OCI-LY7 (cell line): ENCODE data around the gene GSE1. TPM values are rescaled to one million over a fixed set of nuclear protein-coding genes. Genes with fewer than 3 reads are reported as not detected.

ENCODE experiments used
- BruUV-seq: library from RNA; stranded (reverse); fragments of 400-500 nt; replicated peaks from 2 replicates; lab custom pipeline; 2021; lab: Mats Ljungman, UMichigan
- CTCF ChIA-PET: fragments of 300-600 bp; sonication (Branson Sonifier 250); formaldehyde crosslinking; loops from one replicate; lab custom pipeline; 2022; ENCODE audit warnings: antibody characterized with exemption; ENCODE audit not compliant: unreplicated experiment; lab: Charles Lee
- POLR2A ChIA-PET: fragments of 300-600 bp; sonication (Branson Sonifier 250); formaldehyde crosslinking; loops from one replicate; lab custom pipeline; 2022; ENCODE audit warnings: antibody characterized with exemption; lab: Charles Lee
- DNase-seq: peaks from one replicate; pipeline ENCODE4 v3.0.0-alpha.2; 2015; ENCODE audit warnings: low spot score
- H2AFZ ChIP-seq: fragments of 200-600 bp; sonication (generic), shearing (Covaris generic); 2 replicates; pipeline ENCODE4 v1.6.1; 2014; ENCODE audit warnings: mild to moderate bottlenecking, antibody characterized with exemption, low read length, moderate library complexity
- H3K27ac ChIP-seq: fragments of 200-600 bp; sonication (generic); 2 replicates; pipeline ENCODE4 v1.5.1; 2014; ENCODE audit warnings: mixed run types, low read depth, mild to moderate bottlenecking, moderate library complexity, low read length, inconsistent platforms; ENCODE audit not compliant: poor library complexity, severe bottlenecking
- H3K36me3 ChIP-seq: fragments of 200-600 bp; sonication (generic); 2 replicates; pipeline ENCODE4 v1.6.1; 2014; ENCODE audit warnings: mild to moderate bottlenecking, antibody characterized with exemption, low read length, moderate library complexity, mixed read lengths; ENCODE audit not compliant: insufficient read depth
- H3K4me1 ChIP-seq: fragments of 200-600 bp; sonication (generic); 2 replicates; pipeline ENCODE4 v1.5.1; 2014; ENCODE audit warnings: mild to moderate bottlenecking, low read length; ENCODE audit not compliant: insufficient read depth, poor library complexity, severe bottlenecking
- H3K4me2 ChIP-seq: fragments of 200-600 bp; sonication (generic); 2 replicates; pipeline ENCODE4 v1.6.1; 2014; ENCODE audit warnings: mild to moderate bottlenecking, low read length
- H3K4me3 ChIP-seq: fragments of 200-600 bp; sonication (generic); 2 replicates; pipeline ENCODE4 v1.5.1; 2014; ENCODE audit warnings: mild to moderate bottlenecking, low read depth, low read length; ENCODE audit not compliant: poor library complexity, severe bottlenecking
- H3K79me2 ChIP-seq: fragments of 200-600 bp; sonication (generic); 2 replicates; pipeline ENCODE4 v1.6.1; 2016; ENCODE audit warnings: low read depth, mild to moderate bottlenecking, low read length, moderate library complexity, mixed read lengths; ENCODE audit not compliant: insufficient read depth
- H3K9me2 ChIP-seq: fragments of 200-600 bp; sonication (generic); 2 replicates; pipeline ENCODE4 v1.6.1; 2016; ENCODE audit warnings: mild to moderate bottlenecking, low read length, mixed read lengths; ENCODE audit not compliant: insufficient read depth
- H3K9me3 ChIP-seq: fragments of 200-600 bp; sonication (generic); 2 replicates; pipeline ENCODE4 v1.6.1; 2014; ENCODE audit warnings: mild to moderate bottlenecking, mixed run types, low read length, mixed read lengths
- H4K20me1 ChIP-seq: fragments of 200-600 bp; sonication (generic); 2 replicates; pipeline ENCODE4 v1.6.1; 2014; ENCODE audit warnings: mild to moderate bottlenecking, antibody characterized with exemption, low read length, moderate library complexity, mixed read lengths; ENCODE audit not compliant: insufficient read depth
- CTCF ChIP-seq: fragments of 200-600 bp; sonication (generic); conservative IDR thresholded peaks from 2 replicates; pipeline ENCODE4 v1.5.1; 2014; ENCODE audit warnings: mild to moderate bottlenecking, antibody characterized with exemption, low read length, moderate library complexity, mixed read lengths
- EZH2phosphoT487 ChIP-seq: fragments of 200-600 bp; sonication (generic); IDR thresholded peaks from 2 replicates; pipeline ENCODE4 v1.6.1; 2018; ENCODE audit warnings: low read depth, borderline replicate concordance, mild to moderate bottlenecking, mixed run types, antibody characterized with exemption, low read length, moderate library complexity, mixed read lengths
- intact Hi-C: fragments of 100-400 bp; cut with micrococcal nuclease; formaldehyde crosslinking; loops from one replicate; pipeline ENCODE4 v1.10.0; 2022; ENCODE audit not compliant: unreplicated experiment
- total RNA-seq, 2 experiments: library from RNA; depleted of rRNA in 1 of 2; stranded (reverse); fragments of >200 nt in 1 of 2; shearing (Covaris generic) in 1 of 2; gene quantifications; 2 replicates each; pipeline ENCODE4 v1.2.3, GENCODE V29; 2014 to 2022

The GSE1 gene
- total RNA-seq, 2 experiments from 2014 or later, result 30.9 to 66.6 TPM

GRCh38 chr16:85676466-85676865 is 63.3 kb downstream of the GSE1 start:
- POLR2A ChIA-PET, result interaction anchor here (2.3 kb wide), 1 partner anchor 9 kb away, joined by 9 read pairs; no protein-coding TSS in a partner anchor
- no peaks in the 10 kb centered on the region for H3K9me2 ChIP-seq
- no TSS peak for BruUV-seq
- intact Hi-C loops, result loop anchor here (5.0 kb wide), 1 partner anchor 41 kb away; no protein-coding TSS in a partner anchor
- no peaks in the 10 kb centered on the region for H3K4me1 ChIP-seq
- 0 out of 2 replicates have a peak, but pooled peaks cover 9% of the 10 kb centered on the region for H4K20me1 ChIP-seq
- H3K79me2 ChIP-seq, result no peaks in the 10 kb centered on the region
- DNase-seq, result no peak
- no peak for TF ChIP-seq EZH2phosphoT487
- TF ChIP-seq CTCF, result no peak
- H3K36me3 ChIP-seq, result peaks cover 100% of the 10 kb centered on the region
- CTCF ChIA-PET, result no interaction called here
- no peak overlapping the region for H3K4me2 ChIP-seq
- H3K27ac ChIP-seq, result no peak overlapping the region
- H2AFZ ChIP-seq, result no peak overlapping the region
- H3K9me3 ChIP-seq, result no peaks in the 10 kb centered on the region
- no peak overlapping the region for H3K4me3 ChIP-seq

DNA sequence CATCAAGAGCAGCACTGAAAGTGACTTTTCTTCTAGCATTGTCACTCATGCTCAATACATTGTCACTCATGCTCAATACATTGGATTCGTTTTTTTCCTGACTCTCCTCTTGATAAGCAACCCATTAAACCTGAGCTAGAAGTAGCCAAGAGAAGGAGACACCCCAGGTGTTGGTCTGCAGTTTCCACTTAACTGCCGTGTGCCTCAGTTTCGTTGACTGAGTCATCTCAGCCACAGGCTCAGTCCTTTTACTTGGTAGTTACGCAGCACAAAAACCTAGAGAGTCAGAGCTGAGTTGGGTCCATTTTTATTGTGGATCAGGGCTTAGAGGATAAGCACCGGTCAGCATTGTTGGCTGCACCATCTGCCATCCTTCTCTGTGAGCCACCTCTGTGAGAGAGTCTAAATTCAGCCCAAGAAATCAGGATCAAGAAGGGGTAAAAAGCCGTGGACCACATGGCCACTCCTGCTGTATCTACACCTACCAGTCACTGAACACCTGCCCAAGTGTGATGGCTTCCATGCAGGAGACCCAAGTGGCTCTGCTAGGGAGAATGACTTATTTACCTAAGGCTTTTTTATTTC is 64.4 kb downstream of the GSE1 start:
- H2AFZ ChIP-seq, result no peak overlapping the region
- H3K79me2 ChIP-seq, result no peaks in the 10 kb centered on the region
- peaks cover 100% of the 10 kb centered on the region for H3K36me3 ChIP-seq
- no peak for DNase-seq
- H3K4me1 ChIP-seq, result no peaks in the 10 kb centered on the region
- no peak overlapping the region for H3K4me3 ChIP-seq
- POLR2A ChIA-PET, result interaction anchor here (0.6 to 2.3 kb wide), 3 partner anchors 8 to 474 kb away, joined by 3 to 9 read pairs (median 3); no protein-coding TSS in a partner anchor
- BruUV-seq, result no TSS peak
- H3K9me2 ChIP-seq, result no peaks in the 10 kb centered on the region
- no peak overlapping the region for H3K27ac ChIP-seq
- TF ChIP-seq CTCF, result no peak
- TF ChIP-seq EZH2phosphoT487, result no peak
- no peaks in the 10 kb centered on the region for H3K9me3 ChIP-seq
- H3K4me2 ChIP-seq, result no peak overlapping the region
- CTCF ChIA-PET, result no interaction called here
- intact Hi-C loops, result loop anchor here (5.0 kb wide), 1 partner anchor 40 kb away; no protein-coding TSS in a partner anchor
- H4K20me1 ChIP-seq, result 0 out of 2 replicates have a peak, but pooled peaks cover 9% of the 10 kb centered on the region

GRCh38 chr16:85678016-85678415 is 64.9 kb downstream of the GSE1 start:
- H3K4me3 ChIP-seq, result no peak overlapping the region
- no peak overlapping the region for H3K27ac ChIP-seq
- no peaks in the 10 kb centered on the region for H3K9me3 ChIP-seq
- intact Hi-C loops, result loop anchor here (5.0 kb wide), 1 partner anchor 39 kb away; no protein-coding TSS in a partner anchor
- no peak for TF ChIP-seq CTCF
- no peak for TF ChIP-seq EZH2phosphoT487
- peaks cover 2% of the 10 kb centered on the region; the same call in 1 of the 2 replicates for H3K79me2 ChIP-seq
- ChIA-PET CTCF (no interaction called here), POLR2A (interaction anchor here (0.8 to 2.3 kb wide), 3 partner anchors 7 to 36 kb away, joined by 3 to 9 read pairs (median 4); no protein-coding TSS in a partner anchor)
- 0 out of 2 replicates have a peak, but pooled peaks cover 9% of the 10 kb centered on the region for H4K20me1 ChIP-seq
- H3K9me2 ChIP-seq, result no peaks in the 10 kb centered on the region
- peaks cover 100% of the 10 kb centered on the region for H3K36me3 ChIP-seq
- no peak for DNase-seq
- no TSS peak for BruUV-seq
- H3K4me2 ChIP-seq, result no peak overlapping the region
- no peak overlapping the region for H2AFZ ChIP-seq
- H3K4me1 ChIP-seq, result no peaks in the 10 kb centered on the region
